NCI-H2081 treated with DMSO at 0.1 percent for 48 hours (cell line): ENCODE data around the gene KLHL8.

Source experiments
- DNase-seq: peaks from one replicate; lab custom pipeline; 2025; lab: John Stamatoyannopoulos, UW

The KLHL8 gene

DNA sequence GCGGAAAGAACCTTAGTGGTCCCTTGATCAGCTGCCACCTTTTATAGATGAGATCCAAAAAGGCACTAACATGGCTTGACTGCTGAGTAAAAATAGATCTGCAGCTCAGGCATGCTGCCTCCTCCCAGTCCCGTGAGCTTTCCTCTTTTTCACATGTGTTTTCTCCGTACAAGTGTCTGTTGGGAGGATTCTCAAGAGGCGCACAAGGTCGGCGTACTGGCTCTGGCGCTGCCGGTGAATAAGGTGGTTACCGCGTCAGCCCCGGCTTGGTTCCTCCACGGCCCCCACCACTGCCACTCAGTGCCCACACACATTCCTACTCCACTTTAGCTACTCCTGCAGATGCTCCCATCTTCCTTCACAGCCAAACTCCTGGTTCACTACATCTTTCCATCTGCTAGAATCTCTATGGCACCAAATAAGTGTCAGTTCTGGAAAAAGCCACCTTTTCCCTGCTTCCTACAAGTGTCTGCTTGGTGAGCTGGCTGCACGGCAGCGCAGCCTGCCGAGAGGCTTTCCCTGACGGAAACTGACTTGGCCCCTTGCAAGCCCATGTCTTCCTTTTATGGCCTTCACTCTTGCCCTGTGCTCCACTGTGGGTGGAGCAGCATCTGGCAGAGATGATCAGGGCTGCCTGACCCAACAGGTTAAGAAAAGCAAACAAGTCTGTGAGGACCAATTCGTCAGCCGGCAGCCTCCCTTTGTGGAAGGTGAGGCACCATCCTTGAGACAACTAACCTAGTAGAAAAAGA is 99.8 kb downstream of the KLHL8 start:
- no peak for DNase-seq

DNA sequence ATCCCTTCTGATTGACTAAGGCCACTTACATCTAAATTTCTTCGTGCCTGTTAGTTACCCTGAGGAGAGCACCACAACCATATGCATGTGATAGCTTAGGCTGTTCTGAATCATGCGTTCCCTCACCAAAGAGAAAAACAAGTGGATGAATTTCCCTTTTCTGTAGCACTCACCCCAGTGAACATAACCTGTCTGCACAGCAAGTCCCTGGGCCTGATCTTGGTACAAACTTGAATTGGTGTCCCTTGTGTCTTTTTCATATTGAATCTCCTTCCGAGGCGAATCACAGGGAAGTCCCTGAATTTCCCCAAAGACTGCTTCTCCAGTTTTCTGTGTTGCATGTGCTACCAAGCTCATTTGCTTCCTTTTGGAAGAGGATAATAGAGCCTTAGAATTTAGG is 100.4 kb downstream of the KLHL8 start:
- DNase-seq, result no peak

DNA sequence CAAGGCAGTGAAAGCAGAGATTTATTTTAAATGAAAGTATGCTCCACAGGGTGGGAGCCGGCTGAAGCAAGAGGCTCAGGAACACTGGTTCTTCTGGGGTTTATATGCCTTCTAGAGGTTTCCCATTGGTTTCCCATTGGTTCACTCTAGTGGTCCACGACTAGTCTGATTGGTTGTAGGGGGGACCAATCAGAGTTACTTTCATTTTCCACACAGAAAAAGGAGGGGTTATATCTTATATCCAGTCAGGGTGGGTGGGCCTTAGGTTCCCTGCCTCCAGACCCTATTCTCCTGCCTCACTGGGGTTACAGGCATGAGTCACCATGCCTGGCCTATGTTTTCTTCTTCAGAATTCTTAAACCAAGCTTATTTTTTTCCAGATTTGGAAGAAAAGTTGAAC is 101.6 kb downstream of the KLHL8 start:
- no peak for DNase-seq

DNA sequence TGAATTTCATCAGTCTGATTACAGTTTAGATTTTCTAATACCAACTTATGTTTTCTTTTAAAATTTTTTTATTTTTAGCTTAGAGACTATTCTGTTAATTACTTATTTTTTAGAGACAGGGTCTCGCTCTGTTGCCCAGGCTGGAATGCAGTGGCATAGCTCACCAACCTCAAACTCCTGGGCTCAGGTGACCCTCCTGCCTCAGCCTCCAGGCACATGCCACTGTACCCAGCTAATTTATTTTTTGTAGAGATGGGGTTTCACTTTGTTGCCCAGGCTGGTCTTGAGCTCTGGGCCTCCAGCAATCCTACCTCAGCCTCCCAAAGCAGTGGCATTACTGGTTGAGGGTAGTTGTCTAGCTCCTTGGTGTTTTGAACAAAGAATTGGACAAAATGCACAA is 102.0 kb downstream of the KLHL8 start:
- no peak for DNase-seq

DNA sequence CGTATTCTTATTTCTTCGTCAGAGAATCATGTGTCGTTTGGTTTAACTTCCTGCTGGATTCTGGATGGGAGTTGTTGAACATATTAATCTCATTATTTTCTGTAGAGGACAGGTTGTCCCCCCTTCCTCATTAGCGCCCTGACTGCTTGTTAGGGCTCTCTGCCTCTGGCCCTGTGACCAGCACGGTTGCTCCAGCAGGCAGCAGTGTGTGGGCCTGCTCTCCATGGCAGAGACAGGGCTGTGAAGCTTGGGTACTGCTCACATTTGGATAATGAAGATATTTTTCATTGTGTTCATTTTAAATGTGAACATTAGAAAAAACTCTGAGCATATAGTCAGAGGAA is 102.7 kb downstream of the KLHL8 start:
- DNase-seq, result no peak

DNA sequence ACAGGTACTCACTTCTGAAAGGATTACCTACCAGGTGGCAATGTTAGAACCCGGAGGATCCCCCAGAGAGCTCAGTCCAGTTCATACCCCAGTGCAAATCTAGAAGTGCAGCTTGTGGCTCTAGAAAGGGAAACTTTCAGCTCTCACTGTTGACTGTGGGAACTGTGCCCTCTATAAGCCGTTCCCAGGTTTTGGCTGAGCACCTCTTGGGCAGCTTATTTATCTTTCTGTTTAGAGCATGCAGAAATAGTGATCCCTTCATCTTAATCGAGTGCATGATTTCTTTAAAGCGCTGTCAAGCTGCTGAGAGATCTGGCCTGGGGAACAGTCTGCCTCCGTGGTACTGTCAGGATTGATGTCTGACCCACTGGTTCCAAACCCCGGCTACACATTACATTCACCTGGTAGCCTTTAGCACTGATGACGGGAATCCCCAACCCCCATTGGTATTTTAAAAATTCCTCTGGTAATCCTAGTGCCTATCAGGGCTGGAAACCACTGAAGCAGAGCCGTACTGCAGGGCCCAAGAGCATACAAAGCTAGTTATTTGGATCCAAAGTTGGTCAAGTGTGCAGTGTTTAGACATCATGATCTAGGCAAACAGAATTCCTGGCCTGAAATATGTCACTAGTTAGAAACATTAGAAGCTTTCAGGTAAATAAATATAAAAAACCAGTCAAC is 103.2 kb downstream of the KLHL8 start:
- DNase-seq, result no peak

DNA sequence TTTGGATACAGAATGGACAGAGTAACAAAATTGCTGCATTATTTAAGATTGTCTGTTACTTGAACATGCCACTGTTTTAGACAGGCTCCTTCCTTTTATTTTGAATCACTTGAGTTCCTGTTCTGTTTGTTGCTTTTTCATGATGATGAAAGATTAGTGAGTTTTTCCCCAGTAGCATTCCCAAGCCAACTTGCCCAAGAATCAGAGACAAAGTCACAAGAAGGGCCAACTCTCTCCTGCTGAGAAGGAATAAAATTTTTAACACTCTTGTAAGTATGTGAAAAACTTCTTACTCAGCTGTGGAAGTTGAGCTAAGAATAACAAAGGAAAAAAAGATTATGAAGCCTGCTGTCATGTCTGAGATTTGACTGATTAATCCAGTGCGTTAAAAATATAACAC is 104.2 kb downstream of the KLHL8 start:
- DNase-seq, result no peak

DNA sequence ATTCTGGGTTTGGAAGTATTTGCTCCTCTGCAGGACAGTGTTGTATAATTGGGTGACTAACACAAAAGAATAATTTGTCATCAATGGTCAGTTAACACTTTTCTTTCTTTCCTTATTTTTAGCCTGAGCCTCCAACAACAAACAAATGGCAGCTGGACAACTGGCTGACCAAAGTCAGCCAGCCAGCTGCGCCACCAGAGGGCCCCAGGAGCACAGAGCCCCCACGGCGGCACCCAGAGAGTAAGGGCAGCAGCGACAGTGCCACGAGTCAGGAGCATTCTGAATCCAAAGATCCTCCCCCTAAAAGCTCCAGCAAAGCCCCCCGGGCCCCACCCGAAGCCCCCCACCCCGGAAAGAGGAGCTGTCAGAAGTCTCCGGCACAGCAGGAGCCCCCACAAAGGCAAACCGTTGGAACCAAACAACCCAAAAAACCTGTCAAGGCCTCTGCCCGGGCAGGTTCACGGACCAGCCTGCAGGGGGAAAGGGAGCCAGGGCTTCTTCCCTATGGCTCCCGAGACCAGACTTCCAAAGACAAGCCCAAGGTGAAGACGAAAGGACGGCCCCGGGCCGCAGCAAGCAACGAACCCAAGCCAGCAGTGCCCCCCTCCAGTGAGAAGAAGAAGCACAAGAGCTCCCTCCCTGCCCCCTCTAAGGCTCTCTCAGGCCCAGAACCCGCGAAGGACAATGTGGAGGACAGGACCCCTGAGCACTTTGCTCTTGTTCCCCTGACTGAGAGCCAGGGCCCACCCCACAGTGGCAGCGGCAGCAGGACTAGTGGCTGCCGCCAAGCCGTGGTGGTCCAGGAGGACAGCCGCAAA is 106.0 kb downstream of the KLHL8 start:
- no peak for DNase-seq

DNA sequence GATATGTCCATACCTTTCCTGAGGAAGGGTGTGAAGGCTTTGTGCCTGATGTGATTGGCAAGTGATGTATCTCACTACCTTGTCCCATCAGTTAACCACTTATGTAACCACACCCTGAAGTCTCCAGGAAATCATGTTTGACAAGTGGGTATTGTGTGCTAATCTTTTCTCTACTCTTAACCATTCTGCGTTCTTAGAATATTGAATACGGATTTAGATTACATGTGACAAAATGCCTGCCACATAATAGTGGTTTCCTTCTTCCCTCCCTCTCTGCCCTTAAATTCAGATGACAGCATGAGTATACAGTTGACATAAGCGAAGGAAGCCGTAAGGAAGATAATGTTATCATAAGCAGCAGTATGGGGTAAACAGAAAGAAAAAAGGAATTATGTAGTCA is 108.4 kb downstream of the KLHL8 start:
- DNase-seq, result no peak
